HG03103 (cell line): Measurements from ENCODE around the gene MAPK7.

Experiments
- ATAC-seq: cut with Tn5 transposase; IDR thresholded peaks from one replicate; pipeline ENCODE4 v1.9.1; 2021; ENCODE audit warnings: low read depth; ENCODE audit not compliant: unreplicated experiment

Gene MAPK7

DNA sequence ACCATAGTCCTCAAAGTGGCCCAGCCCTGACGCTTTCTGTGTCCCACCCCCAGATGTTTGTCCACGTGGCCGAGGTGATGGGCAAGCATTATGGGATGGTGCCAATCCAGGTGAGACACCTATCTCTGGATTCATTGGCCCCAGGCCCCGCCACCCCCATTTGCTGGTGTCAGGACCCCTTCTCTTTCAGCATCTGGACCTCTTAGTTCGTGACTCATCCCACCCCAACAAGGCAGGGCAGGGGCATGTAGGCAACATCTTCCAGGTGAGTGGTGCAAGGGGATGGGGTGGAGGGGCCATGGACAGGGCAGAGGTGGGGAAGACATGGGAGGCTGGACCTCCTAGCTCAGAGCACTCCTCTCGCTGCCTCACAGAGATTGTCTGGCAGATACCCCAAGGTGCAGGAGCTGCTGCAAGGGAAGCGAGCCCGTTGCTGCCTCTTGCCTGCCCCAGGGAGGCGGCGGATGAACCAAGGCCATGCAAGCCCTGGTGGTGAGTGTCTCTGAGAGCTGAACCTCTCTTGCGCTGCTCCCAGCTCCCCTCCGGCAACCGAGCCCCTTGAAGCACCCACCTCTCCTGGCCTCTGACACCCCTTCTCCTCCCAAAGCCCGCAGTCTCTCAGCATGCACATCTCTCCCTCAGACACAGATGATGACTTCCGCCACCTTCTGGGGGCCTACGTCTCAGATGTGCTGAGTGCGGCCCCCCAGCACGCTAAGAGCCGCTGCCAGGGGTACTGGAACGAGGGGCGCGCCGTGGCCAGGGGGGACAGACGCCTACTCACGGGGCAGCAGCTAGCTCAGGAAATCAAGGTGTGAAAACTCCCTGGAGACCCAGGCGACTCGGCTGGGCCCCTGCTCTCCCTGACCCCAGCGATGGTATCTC lies 36.3 kb downstream of the MAPK7 start:
- no peak for ATAC-seq

GRCh38 chr17:19415311-19415710 lies 37.0 kb downstream of the MAPK7 start:
- no peak for ATAC-seq

DNA sequence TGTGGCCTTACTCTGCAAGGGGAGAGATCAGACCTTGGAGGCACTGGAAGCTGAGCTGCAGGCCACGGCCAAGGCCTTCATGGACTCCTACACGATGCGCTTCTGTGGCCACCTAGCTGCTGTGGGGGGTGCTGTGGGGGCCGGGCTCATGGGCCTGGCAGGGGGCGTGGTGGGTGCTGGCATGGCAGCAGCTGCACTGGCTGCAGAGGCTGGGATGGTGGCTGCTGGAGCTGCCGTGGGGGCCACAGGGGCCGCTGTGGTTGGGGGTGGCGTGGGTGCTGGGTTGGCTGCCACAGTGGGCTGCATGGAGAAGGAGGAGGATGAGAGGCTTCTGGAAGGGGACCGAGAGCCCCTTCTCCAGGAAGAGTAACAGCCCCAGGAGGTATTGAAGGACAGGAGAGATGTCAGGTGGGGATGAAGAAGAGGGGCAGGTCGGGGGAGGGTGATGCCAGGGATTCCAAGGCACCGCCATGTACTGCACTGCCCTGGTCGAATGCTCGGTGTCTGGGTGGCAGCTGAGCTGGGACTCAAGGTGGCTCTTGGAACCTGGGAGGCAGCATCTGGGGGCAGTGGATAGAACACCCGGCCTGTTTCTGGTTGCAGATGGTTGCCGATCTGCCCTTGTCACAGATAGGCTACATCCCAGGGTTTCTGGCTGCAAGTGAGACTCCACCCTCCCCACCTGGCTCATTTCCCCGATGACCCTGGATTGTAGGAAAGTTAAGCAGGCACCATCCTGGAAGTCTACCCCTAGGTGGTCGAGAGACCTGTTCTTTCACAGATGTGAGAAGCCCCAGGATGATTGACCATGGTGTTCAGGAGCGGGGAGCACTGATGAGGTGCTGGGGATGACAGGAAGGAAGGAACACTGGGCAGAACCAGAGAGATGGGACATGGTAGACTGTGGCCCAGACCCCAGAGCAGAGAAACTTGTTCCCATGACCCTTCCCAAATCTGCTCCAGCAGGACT lies 37.8 kb downstream of the MAPK7 start:
- no peak for ATAC-seq

GRCh38 chr17:19417611-19418010 lies 39.3 kb downstream of the MAPK7 start:
- ATAC-seq, result no peak

DNA sequence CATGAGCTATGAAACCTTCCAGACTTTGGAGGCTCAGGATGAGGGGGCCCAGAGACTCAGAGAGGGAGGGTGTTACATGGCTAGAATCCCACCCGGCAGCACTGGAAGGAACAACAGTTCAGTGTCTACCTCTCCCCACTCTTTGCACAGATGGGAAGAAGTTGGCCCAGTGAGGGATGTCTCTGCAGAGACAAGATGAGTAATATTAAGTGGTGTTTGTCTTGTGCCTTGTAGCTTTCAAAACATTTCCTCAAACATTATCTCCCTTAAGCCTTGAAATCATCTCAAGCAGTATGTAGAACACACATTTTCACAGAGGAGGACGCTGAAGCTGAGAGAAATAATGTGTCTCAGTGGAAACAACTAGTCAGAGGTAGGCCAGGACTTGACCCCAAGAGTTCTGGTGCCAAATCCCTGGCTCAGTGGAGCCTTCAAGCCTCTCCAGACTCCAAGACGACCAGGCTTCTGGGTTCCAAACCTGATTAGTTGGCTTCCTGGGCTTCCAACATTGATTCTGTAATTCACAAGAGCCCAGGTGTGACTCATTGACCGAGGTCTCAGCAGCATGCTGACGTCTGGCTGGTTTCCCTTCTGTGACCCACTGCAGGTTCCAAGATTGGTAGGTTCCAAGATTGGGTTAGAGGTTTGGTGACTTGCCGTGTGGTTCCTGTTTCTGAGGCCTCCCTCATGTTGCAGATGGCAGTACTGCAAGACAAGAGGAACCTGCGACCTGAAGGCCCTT lies 40.1 kb downstream of the MAPK7 start:
- ATAC-seq, result no peak

DNA sequence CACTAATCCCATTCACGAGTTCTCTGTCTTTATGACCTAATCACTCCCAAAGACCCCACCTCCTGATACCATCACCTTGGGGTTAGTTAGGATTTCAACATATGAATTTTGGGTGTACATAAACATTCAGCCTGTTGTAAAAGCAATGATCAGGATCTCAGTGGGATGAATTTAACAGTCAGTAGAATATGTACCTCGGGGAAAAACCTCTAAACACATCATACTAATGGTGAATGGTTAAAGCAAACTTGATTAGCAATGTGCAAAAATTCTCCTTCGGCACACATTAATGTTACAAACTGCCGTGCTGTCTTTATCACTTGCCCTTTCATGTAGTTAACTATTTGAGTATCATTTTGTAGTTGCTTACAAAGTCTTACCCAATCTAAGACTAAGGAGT lies 42.9 kb downstream of the MAPK7 start:
- no peak for ATAC-seq

- no peak for ATAC-seq
Observed at GRCh38 chr17:19421926-19422325, 43.6 kb downstream of the MAPK7 start.

GRCh38 chr17:19424934-19425868 lies 46.9 kb downstream of the MAPK7 start:
- no peak for ATAC-seq

DNA sequence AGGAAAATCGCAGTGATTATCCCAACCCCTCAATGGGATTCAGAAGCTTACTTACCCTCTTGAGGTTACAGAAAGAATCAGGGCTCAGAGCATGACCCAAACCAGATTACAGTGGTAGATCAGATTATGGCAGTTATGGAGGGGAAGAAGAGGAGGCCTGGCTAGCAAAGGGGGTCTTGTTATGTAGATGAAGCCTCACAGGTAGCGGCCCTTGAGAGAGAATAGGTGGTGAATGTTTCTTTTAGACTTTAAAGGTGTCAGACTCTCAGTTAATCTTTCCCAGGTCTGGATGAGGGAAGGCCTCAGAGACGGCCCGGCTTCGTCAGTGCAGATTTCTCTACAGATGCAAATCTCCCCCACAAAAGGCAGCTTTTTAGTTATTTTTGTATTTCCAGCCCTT lies 48.3 kb downstream of the MAPK7 start:
- ATAC-seq, result no peak

DNA sequence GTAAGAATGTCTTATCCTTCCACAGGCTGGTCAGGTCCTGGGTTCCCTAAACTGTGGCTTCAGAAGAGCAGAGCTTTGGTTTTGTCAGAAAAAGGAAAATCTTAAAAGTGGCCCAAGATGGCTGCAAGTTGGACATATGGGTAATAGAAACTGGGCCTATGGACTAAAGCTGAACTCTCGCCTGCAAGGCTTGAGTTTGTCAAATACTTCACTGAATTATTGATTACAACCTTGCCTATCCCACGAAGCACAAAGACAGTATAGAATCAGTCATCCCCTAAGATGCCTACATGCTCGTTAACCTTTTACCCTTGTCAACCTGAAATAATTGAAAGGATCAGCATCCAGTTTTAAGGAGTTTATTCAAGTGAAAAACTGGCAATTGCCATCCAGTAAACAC lies 53.4 kb downstream of the MAPK7 start:
- no peak for ATAC-seq
